KMS-11 (cell line): ENCODE results near the gene ZNF865.

Experiments
- H2AFZ ChIP-seq: fragments of 200-600 bp; sonication (generic); 2 replicates; pipeline ENCODE4 v1.6.1; 2016; ENCODE audit warnings: antibody characterized with exemption, mixed run types, low read depth
- H3K27ac ChIP-seq: fragments of 200-600 bp; sonication (generic); 2 replicates; pipeline ENCODE4 v1.6.1; 2016; ENCODE audit warnings: mild to moderate bottlenecking, mixed run types
- H3K27me3 ChIP-seq: fragments of 200-600 bp; sonication (generic); 2 replicates; pipeline ENCODE4 v1.6.1; 2017; ENCODE audit warnings: mild to moderate bottlenecking, low read depth, mixed run types, moderate library complexity; ENCODE audit not compliant: insufficient read depth
- H3K36me3 ChIP-seq: fragments of 200-600 bp; sonication (generic); 2 replicates; pipeline ENCODE4 v1.6.1; 2017; ENCODE audit warnings: mild to moderate bottlenecking, mixed run types; ENCODE audit not compliant: insufficient read depth
- H3K4me1 ChIP-seq: fragments of 200-600 bp; sonication (generic); 2 replicates; pipeline ENCODE4 v1.6.1; 2016; ENCODE audit warnings: mild to moderate bottlenecking, low read depth, mixed run types; ENCODE audit not compliant: poor library complexity, severe bottlenecking
- H3K4me2 ChIP-seq: fragments of 200-600 bp; sonication (generic); 2 replicates; pipeline ENCODE4 v1.7.0; 2016; ENCODE audit warnings: mild to moderate bottlenecking, mixed run types
- H3K4me3 ChIP-seq: fragments of 200-600 bp; sonication (generic); IDR thresholded peaks from 2 replicates; pipeline ENCODE4 v1.6.1; 2017; ENCODE audit warnings: low read depth, low read length, mixed read lengths; ENCODE audit not compliant: insufficient read depth
- H3K79me2 ChIP-seq: fragments of 200-600 bp; sonication (generic); 2 replicates; pipeline ENCODE4 v1.6.1; 2016; ENCODE audit warnings: low read depth, mixed run types; ENCODE audit not compliant: insufficient read depth
- H3K9ac ChIP-seq: fragments of 200-600 bp; sonication (generic); 2 replicates; pipeline ENCODE4 v1.6.1; 2016; ENCODE audit warnings: mild to moderate bottlenecking, mixed run types
- H4K20me1 ChIP-seq: fragments of 200-600 bp; sonication (generic); 2 replicates; pipeline ENCODE4 v1.6.1; 2016; ENCODE audit warnings: mild to moderate bottlenecking, mixed run types; ENCODE audit not compliant: insufficient read depth
- CTCF ChIP-seq: fragments of 200-600 bp; sonication (generic); conservative IDR thresholded peaks from 2 replicates; pipeline ENCODE4 v1.6.1; 2017; ENCODE audit warnings: low read depth, mild to moderate bottlenecking, antibody characterized with exemption, low read length, moderate library complexity, mixed read lengths

ZNF865 gene

DNA sequence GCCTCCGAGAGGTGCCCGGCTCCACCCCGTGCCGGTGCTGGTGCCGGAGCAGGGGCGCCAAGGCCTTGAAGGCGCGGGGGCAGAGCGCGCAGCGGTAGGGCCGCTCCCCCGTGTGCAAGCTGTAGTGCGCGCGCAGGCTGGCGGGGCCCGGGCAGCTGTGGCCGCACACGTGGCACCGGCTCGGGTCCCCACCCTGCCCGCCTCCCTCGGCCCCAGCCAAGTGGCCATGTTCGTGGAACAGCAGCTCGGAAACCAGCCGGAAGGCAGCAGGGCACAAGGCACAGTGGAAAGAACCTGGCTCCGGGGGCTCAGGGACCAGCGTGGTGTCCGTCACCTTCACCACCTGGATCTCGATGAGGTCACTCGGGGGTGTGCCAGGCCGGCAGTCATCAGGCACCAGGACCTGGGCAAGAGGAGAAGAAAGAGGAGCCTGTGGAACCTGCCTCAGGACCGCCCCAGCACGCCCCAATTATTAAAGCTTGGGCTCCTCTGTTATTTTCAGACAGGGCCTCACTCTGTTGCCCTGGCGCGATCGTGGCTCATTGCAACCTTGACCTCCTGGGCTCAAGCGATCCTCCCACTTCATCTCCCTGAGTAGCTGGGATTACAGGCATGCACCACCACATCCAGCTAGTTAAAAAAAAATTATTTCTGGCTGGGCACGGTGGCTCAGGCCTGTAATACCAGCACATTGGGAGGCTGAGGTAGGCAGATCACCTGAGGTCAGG lies 17.0 kb downstream of the ZNF865 start:
- Histone ChIP-seq H3K4me3 (no peak overlapping the region), H3K36me3 (no peaks in the 10 kb centered on the region), H3K9ac (no peak overlapping the region), H3K4me2 (no peak overlapping the region), H2AFZ (no peak overlapping the region), H4K20me1 (no peaks in the 10 kb centered on the region), H3K79me2 (no peaks in the 10 kb centered on the region), H3K27ac (no peak overlapping the region), H3K27me3 (no peaks in the 10 kb centered on the region; the same call in 1 of the 2 replicates), H3K4me1 (peaks cover 15% of the 10 kb centered on the region)
- no peak for TF ChIP-seq CTCF

DNA sequence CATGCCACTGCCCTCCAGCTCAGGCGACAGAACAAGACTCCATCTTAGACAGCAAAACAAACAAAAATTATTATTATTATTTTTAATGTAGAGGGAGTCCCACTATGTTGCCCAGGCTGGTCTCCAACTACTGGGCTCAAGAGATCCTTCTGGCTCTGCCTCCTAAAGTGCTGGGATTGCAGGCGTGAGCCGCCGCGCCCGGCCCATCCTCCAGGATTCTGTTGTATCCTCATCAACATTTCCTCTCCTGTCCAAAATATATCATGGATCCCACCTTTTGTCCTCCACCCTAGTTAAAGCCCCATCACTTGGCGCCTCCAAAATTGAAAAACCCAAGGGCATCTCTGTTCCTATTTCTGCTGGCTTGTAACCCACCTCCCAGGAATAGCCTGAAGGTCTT lies 17.7 kb downstream of the ZNF865 start:
- H3K9ac ChIP-seq, result no peak overlapping the region
- H3K27ac ChIP-seq, result no peak overlapping the region
- H2AFZ ChIP-seq, result no peak overlapping the region
- H3K79me2 ChIP-seq, result no peaks in the 10 kb centered on the region
- H4K20me1 ChIP-seq, result no peaks in the 10 kb centered on the region
- H3K27me3 ChIP-seq, result no peaks in the 10 kb centered on the region; the same call in 1 of the 2 replicates
- no peak overlapping the region for H3K4me3 ChIP-seq
- no peak for TF ChIP-seq CTCF
- no peak overlapping the region for H3K4me2 ChIP-seq
- no peaks in the 10 kb centered on the region for H3K36me3 ChIP-seq
- peaks cover 15% of the 10 kb centered on the region for H3K4me1 ChIP-seq

GRCh38 chr19:55623561-55623960 lies 18.1 kb downstream of the ZNF865 start:
- no peak for TF ChIP-seq CTCF
- Histone ChIP-seq H3K27me3 (no peaks in the 10 kb centered on the region; the same call in 1 of the 2 replicates), H3K4me1 (peaks cover 15% of the 10 kb centered on the region), H4K20me1 (no peaks in the 10 kb centered on the region), H3K4me3 (no peak overlapping the region), H3K27ac (no peak overlapping the region), H3K36me3 (no peaks in the 10 kb centered on the region), H3K79me2 (no peaks in the 10 kb centered on the region), H3K9ac (no peak overlapping the region), H2AFZ (no peak overlapping the region), H3K4me2 (peak overlapping the region; percentile 28; the same call in 1 of the 2 replicates)

DNA sequence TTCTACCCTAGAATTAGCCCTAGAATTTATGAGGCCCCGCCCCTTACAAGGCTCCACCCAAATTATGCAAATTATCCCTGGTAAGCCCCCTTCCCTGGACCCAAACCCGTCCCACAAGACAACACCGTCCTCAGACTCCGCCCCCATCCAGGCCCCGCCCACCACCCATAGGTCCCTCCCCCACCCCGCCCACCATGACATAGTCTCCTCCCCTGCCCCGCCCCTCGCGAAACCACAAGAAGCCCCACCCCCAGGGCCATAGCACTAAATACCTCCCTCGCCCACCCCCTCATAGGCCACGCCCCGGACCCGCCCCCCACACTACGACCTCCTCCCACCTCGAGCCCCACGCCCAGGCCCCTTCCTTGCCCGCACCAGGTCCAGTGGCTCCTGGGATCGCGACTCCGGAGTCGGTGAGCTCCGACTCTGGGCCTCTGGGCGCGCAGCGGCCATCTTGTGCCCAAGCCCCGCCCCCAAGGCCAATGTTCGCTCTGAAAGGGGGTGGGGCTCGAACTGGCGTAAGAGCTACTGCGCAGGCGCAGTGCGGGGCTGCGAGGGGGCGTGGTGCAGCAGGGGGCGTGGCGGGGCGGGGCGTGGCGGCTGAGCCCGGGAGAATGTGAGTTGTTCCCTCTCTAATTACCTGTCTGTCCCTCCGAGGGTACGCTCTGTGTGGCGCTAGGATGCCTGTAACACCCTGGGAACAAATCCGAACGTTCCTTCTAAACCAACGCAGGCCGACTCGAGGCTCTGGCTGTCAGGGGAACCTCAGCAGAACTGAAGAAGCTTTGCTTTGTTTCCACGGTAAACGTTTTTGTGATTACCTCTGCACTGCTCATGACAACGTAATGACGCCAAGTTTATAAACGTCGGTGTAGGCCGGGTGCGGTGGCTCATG lies 18.9 kb downstream of the ZNF865 start, which contains the start of gene ZNF784:
ZNF784 (minus strand) TSS at position 458 of the 895 bp plus-strand sequence; CDS start at position 453, 5 bp downstream.
- Histone ChIP-seq H4K20me1 (no peaks in the 10 kb centered on the region), H3K79me2 (no peaks in the 10 kb centered on the region), H3K9ac (peak within 1 kb of the TSS; percentile 49; the same call in 1 of the 2 replicates), H3K36me3 (no peaks in the 10 kb centered on the region), H3K27ac (peak within 1 kb of the TSS; percentile 60), H3K4me1 (peaks cover 15% of the 10 kb centered on the region), H3K27me3 (no peaks in the 10 kb centered on the region; the same call in 1 of the 2 replicates), H2AFZ (peak within 1 kb of the TSS; percentile 73), H3K4me2 (peak within 1 kb of the TSS; percentile 47; the same call in 1 of the 2 replicates), H3K4me3 (no peak within 1 kb of the TSS)
- no peak for TF ChIP-seq CTCF
